Stomach smooth muscle (tissue), 2 donors: Measurements from ENCODE around the gene SREBF2.

Experiments used
- H3K27ac ChIP-seq: one replicate; pipeline ENCODE4 v1.7.0; 2013; ENCODE audit warnings: mild to moderate bottlenecking, low read length, inconsistent platforms
- H3K27me3 ChIP-seq, 2 donors: one replicate each; pipeline ENCODE4 v1.7.0; 2013; ENCODE audit warnings: low read length in 2 of 2; ENCODE audit not compliant: insufficient read depth in 2 of 2, control insufficient read depth in 1 of 2
- H3K36me3 ChIP-seq, 2 donors: one replicate each; pipeline ENCODE4 v1.7.0; 2013; ENCODE audit warnings: low read length in 2 of 2; ENCODE audit not compliant: control insufficient read depth in 2 of 2, insufficient read depth in 2 of 2
- H3K4me1 ChIP-seq: one replicate; pipeline ENCODE4 v1.7.0; 2013; ENCODE audit warnings: low read length; ENCODE audit not compliant: control insufficient read depth, insufficient read depth
- H3K4me3 ChIP-seq, 2 donors: one replicate each; pipeline ENCODE4 v1.7.0; 2013; ENCODE audit warnings: low read length in 2 of 2
- H3K9ac ChIP-seq, 2 donors: one replicate each; pipeline ENCODE4 v1.7.0; 2013; ENCODE audit warnings: low read length in 2 of 2, mild to moderate bottlenecking in 1 of 2
- H3K9me3 ChIP-seq, 2 donors: one replicate each; pipeline ENCODE4 v1.7.0; 2013; ENCODE audit warnings: low read length in 2 of 2; ENCODE audit not compliant: control insufficient read depth in 2 of 2
- donor health status: healthy.
- donor health status: Pancreatic carcinoma.

Gene SREBF2

GRCh38 chr22:41821471-41822316 is 11.2 kb upstream of the SREBF2 start:
- Histone ChIP-seq H3K27ac (no peak overlapping the region), H3K27me3 (no peaks in the 10 kb centered on the region), H3K4me3 (no peak overlapping the region), H3K4me1 (peaks cover 5% of the 10 kb centered on the region), H3K36me3 (peaks cover 0 to 7% of the 10 kb centered on the region in 2 donors), H3K9ac (no peak overlapping the region), H3K9me3 (no peaks in the 10 kb centered on the region)

GRCh38 chr22:41822317-41823057 is 10.4 kb upstream of the SREBF2 start:
- no peak overlapping the region for H3K27ac ChIP-seq
- no peaks in the 10 kb centered on the region for H3K9me3 ChIP-seq
- no peak overlapping the region for H3K9ac ChIP-seq
- H3K4me3 ChIP-seq = no peak overlapping the region
- H3K27me3 ChIP-seq = no peaks in the 10 kb centered on the region
- peaks cover 5% of the 10 kb centered on the region for H3K4me1 ChIP-seq
- peaks cover 0 to 6% of the 10 kb centered on the region in 2 donors for H3K36me3 ChIP-seq

- no peak overlapping the region for H3K9ac ChIP-seq
- H3K4me3 ChIP-seq = no peak overlapping the region
- peaks cover 0 to 6% of the 10 kb centered on the region in 2 donors for H3K36me3 ChIP-seq
- no peak overlapping the region for H3K27ac ChIP-seq
- H3K9me3 ChIP-seq = no peaks in the 10 kb centered on the region
- H3K4me1 ChIP-seq = peaks cover 5% of the 10 kb centered on the region
- no peaks in the 10 kb centered on the region for H3K27me3 ChIP-seq
Observed at GRCh38 chr22:41823797-41824196, 9.1 kb upstream of the SREBF2 start.

- no peak overlapping the region for H3K27ac ChIP-seq
Observed at GRCh38 chr22:41825376-41825775, 7.5 kb upstream of the SREBF2 start.

GRCh38 chr22:41826021-41826420 is 6.9 kb upstream of the SREBF2 start:
- Histone ChIP-seq H3K4me3 (no peak overlapping the region), H3K9me3 (no peaks in the 10 kb centered on the region), H3K9ac (no peak overlapping the region), H3K27ac (no peak overlapping the region), H3K4me1 (peaks cover 5% of the 10 kb centered on the region), H3K36me3 (peaks cover 0 to 2% of the 10 kb centered on the region in 2 donors), H3K27me3 (no peaks in the 10 kb centered on the region)

More at GRCh38 chr22:41825376-41825775, 7.5 kb upstream of the SREBF2 start:
- no peak overlapping the region for H3K9ac ChIP-seq
- peaks cover 5% of the 10 kb centered on the region for H3K4me1 ChIP-seq
- no peaks in the 10 kb centered on the region for H3K9me3 ChIP-seq
- H3K36me3 ChIP-seq = peaks cover 0 to 2% of the 10 kb centered on the region in 2 donors
- H3K27me3 ChIP-seq = no peaks in the 10 kb centered on the region
- no peak overlapping the region for H3K4me3 ChIP-seq

- H3K9me3 ChIP-seq = no peaks in the 10 kb centered on the region
- H3K4me3 ChIP-seq = no peak overlapping the region
- H3K27ac ChIP-seq = no peak overlapping the region
- H3K36me3 ChIP-seq = peaks cover 0 to 2% of the 10 kb centered on the region in 2 donors
- H3K4me1 ChIP-seq = peaks cover 5% of the 10 kb centered on the region
- H3K27me3 ChIP-seq = no peaks in the 10 kb centered on the region
- no peak overlapping the region for H3K9ac ChIP-seq
Observed at GRCh38 chr22:41826430-41827383, 6.2 kb upstream of the SREBF2 start.

- H3K27ac ChIP-seq = no peak overlapping the region
- H3K36me3 ChIP-seq = peaks cover 0 to 2% of the 10 kb centered on the region in 2 donors
- H3K9me3 ChIP-seq = no peaks in the 10 kb centered on the region
- H3K27me3 ChIP-seq = no peaks in the 10 kb centered on the region
- H3K9ac ChIP-seq = no peak overlapping the region
- H3K4me3 ChIP-seq = no peak overlapping the region
- peaks cover 15% of the 10 kb centered on the region for H3K4me1 ChIP-seq
Observed at GRCh38 chr22:41827671-41828070, 5.2 kb upstream of the SREBF2 start.

- Histone ChIP-seq H3K9ac (no peak overlapping the region), H3K9me3 (no peaks in the 10 kb centered on the region), H3K4me1 (peaks cover 15% of the 10 kb centered on the region), H3K36me3 (peaks cover 0 to 2% of the 10 kb centered on the region in 2 donors), H3K4me3 (no peak overlapping the region), H3K27me3 (no peaks in the 10 kb centered on the region), H3K27ac (no peak overlapping the region)
Observed at GRCh38 chr22:41828516-41828915, 4.4 kb upstream of the SREBF2 start.

- Histone ChIP-seq H3K9me3 (no peaks in the 10 kb centered on the region), H3K4me3 (no peak overlapping the region), H3K27ac (no peak overlapping the region), H3K4me1 (peaks cover 26% of the 10 kb centered on the region), H3K27me3 (no peaks in the 10 kb centered on the region), H3K9ac (no peak overlapping the region), H3K36me3 (peaks cover 0 to 2% of the 10 kb centered on the region in 2 donors)
Observed at GRCh38 chr22:41830174-41830573, 2.7 kb upstream of the SREBF2 start.

- H3K27me3 ChIP-seq = no peaks in the 10 kb centered on the region
Observed at GRCh38 chr22:41831383-41831782, 1.5 kb upstream of the SREBF2 start.

More at GRCh38 chr22:41831383-41831782, 1.5 kb upstream of the SREBF2 start:
- Histone ChIP-seq H3K9ac (no peak overlapping the region), H3K36me3 (peaks cover 0 to 5% of the 10 kb centered on the region in 2 donors), H3K27ac (peak overlapping the region; percentile 88), H3K9me3 (no peaks in the 10 kb centered on the region), H3K4me3 (no peak overlapping the region), H3K4me1 (peaks cover 22% of the 10 kb centered on the region)
